ENCODE data around the gene NEU2. TPM values are rescaled to one million over a fixed set of nuclear protein-coding genes. Genes with fewer than 3 reads are reported as not detected.

NEU2 gene
- total RNA-seq, 2 donors from 2014 or later = not detected

DNA sequence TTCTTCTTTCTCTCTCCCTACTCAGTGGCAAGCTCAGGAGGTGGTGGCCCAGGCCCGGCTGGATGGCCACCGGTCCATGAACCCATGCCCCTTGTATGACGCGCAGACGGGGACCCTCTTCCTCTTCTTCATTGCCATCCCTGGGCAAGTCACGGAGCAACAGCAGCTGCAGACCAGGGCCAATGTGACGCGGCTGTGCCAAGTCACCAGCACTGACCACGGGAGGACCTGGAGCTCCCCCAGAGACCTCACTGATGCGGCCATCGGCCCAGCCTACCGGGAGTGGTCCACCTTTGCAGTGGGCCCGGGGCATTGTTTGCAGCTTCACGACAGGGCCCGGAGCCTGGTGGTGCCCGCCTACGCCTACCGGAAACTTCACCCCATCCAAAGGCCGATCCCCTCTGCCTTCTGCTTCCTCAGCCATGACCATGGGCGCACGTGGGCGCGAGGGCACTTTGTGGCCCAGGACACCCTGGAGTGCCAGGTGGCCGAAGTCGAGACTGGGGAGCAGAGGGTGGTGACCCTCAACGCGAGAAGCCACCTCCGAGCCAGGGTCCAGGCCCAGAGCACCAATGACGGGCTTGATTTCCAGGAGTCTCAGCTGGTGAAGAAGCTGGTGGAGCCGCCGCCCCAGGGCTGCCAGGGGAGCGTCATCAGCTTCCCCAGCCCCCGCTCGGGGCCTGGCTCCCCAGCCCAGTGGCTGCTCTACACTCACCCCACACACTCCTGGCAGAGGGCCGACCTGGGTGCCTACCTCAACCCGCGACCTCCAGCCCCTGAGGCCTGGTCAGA, 1.8 kb downstream of the NEU2 start:
- ATAC-seq = peak in 1 of 2 donors; percentile 43
- Mint-ChIP-seq H3K4me3 (no peak overlapping the region), H3K4me1 (ENCODE audit: low read depth in 2 of 2) (peaks cover 0 to 2% of the 10 kb centered on the region in 2 donors), H3K9me3 (no peaks in the 10 kb centered on the region), H3K27ac (no peak overlapping the region), H3K36me3 (no peaks in the 10 kb centered on the region), H3K27me3 (no peaks in the 10 kb centered on the region)
- no peak for DNase-seq (ENCODE audit: low spot score)

DNA sequence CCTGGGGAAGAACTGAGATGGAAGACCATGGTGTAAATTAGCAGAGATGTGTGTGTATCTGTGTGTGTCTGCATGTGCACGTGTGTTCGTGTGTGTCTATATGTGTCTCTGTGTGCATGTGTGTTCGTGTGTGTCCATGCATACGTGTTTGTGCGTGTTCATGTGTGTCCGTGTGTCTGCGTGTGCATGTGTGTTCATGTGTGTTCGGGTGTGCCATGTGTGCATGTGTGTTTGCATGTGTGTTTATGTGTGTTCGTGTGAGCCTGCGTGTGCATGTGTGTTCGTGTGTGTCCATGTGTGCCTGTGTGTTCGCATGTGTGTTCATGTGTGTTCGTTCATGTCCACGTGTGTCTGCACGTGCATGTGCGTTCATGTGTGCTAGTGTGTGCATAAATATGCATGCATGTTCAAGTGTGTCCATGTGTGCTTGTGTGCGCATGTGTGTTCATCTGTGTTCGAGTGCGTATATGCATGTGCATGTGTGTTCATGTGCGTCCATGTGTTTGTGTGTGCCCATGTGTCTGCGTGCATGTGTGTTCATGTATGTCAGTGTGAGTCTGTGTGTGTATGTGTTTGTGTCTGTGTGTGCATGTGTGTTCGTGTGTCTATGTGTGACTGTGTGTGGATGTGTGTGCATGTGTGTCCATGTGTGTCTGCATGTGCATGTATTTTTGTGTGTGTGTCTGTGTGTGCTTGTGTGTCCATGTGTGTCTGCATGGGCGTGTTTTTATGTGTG, 3.1 kb downstream of the NEU2 start:
- Mint-ChIP-seq H3K27me3 (peaks cover 0 to 6% of the 10 kb centered on the region in 2 donors), H3K9me3 (no peaks in the 10 kb centered on the region), H3K36me3 (no peaks in the 10 kb centered on the region), H3K4me1 (ENCODE audit: low read depth in 2 of 2) (no peaks in the 10 kb centered on the region), H3K27ac (no peak overlapping the region), H3K4me3 (no peak overlapping the region)
- ATAC-seq (no peak), DNase-seq (ENCODE audit: low spot score) (no peak)

- H3K27ac Mint-ChIP-seq = no peak overlapping the region
- DNase-seq (ENCODE audit: low spot score) = no peak
- no peak for ATAC-seq
- H3K36me3 Mint-ChIP-seq = no peaks in the 10 kb centered on the region
- H3K27me3 Mint-ChIP-seq = peaks cover 0 to 9% of the 10 kb centered on the region in 2 donors
- H3K4me3 Mint-ChIP-seq = no peak overlapping the region
- H3K9me3 Mint-ChIP-seq = no peaks in the 10 kb centered on the region
- no peaks in the 10 kb centered on the region for H3K4me1 Mint-ChIP-seq (ENCODE audit: low read depth in 2 of 2)
Observed at GRCh38 chr2:233036162-233036838, 3.8 kb downstream of the NEU2 start.

GRCh38 chr2:233037078-233037477, 4.6 kb downstream of the NEU2 start:
- Mint-ChIP-seq H3K27me3 (peaks cover 0 to 9% of the 10 kb centered on the region in 2 donors), H3K9me3 (no peaks in the 10 kb centered on the region), H3K4me3 (no peak overlapping the region), H3K4me1 (ENCODE audit: low read depth in 2 of 2) (no peaks in the 10 kb centered on the region), H3K36me3 (no peaks in the 10 kb centered on the region), H3K27ac (no peak overlapping the region)
- DNase-seq (ENCODE audit: low spot score) = no peak
- ATAC-seq = no peak

DNA sequence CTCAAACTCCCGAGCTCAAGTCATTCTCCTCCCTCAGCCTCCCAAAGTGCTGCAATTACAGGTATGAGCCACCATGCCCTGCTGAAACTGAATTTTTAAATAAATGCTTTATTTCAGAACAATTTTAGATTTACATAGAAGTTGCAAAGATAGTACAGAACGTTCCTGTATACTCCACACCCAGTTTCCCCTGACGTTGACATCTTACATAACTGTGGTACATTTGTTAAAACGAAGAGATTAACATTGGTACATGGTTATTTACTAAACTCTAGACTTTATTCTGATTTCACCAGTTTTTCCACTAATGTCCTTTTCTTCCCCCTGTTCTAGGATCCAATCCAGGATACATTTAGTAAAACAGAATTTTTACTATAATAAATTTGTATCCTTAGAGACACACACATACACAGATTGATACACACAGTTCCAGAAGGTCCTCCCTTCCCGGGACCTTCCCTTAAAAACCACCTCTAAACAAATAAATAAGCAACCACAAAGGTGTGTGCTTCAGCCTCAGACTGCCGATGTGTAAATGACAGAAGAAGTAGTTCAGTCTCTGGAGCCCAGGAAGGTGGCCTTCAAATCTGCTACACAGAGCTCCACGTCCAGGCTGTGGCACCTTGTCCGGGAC, 6.9 kb downstream of the NEU2 start:
- H3K27ac Mint-ChIP-seq = no peak overlapping the region
- H3K36me3 Mint-ChIP-seq = no peaks in the 10 kb centered on the region
- DNase-seq (ENCODE audit: low spot score) = no peak
- no peaks in the 10 kb centered on the region for H3K9me3 Mint-ChIP-seq
- no peak overlapping the region for H3K4me3 Mint-ChIP-seq
- H3K27me3 Mint-ChIP-seq = peaks cover 0 to 9% of the 10 kb centered on the region in 2 donors
- H3K4me1 Mint-ChIP-seq (ENCODE audit: low read depth in 2 of 2) = no peaks in the 10 kb centered on the region
- ATAC-seq = no peak

DNA sequence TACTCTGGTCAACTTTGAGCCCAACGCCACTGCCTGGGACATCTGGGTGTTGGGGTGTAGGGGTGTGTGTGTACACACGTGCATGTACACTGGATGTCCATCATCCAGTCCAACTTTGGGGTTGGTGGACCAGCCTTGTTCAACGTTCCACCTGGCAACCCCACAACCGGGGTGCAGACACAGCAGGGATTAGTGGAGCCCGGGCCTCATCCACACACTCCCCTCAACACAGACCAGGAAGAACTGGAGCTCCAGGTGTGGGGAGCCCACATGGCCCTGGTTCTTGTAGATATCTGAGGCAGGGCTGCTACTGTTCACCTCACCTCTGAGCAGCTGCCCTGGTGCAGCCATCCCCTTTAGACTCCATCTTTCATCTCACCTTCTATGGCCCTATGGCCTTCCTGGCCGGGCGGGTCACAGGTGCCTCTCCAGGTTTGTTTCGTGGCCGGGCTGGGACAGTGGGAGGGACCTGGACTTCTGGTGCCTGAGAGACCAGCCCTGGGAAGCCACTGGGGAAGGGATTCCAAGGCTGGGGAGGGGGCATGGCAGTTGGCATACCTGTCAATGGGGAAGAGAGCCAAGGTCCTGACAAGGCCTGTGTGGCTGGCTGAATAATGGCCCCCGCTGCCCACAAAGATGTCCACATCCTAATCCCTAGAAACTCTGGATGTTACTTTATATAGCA, 7.5 kb downstream of the NEU2 start:
- Mint-ChIP-seq H3K4me1 (ENCODE audit: low read depth in 2 of 2) (no peaks in the 10 kb centered on the region), H3K27me3 (peaks cover 0 to 9% of the 10 kb centered on the region in 2 donors), H3K27ac (no peak overlapping the region), H3K36me3 (no peaks in the 10 kb centered on the region), H3K4me3 (no peak overlapping the region), H3K9me3 (no peaks in the 10 kb centered on the region)
- ATAC-seq (peak in 1 of 2 donors; percentile 37), DNase-seq (ENCODE audit: low spot score) (no peak)

GRCh38 chr2:233040571-233040970, 8.1 kb downstream of the NEU2 start:
- peaks cover 0 to 9% of the 10 kb centered on the region in 2 donors for H3K27me3 Mint-ChIP-seq
- no peak for ATAC-seq
- H3K9me3 Mint-ChIP-seq = no peaks in the 10 kb centered on the region
- no peak overlapping the region for H3K4me3 Mint-ChIP-seq
- H3K36me3 Mint-ChIP-seq = no peaks in the 10 kb centered on the region
- H3K4me1 Mint-ChIP-seq (ENCODE audit: low read depth in 2 of 2) = no peaks in the 10 kb centered on the region
- no peak for DNase-seq (ENCODE audit: low spot score)
- no peak overlapping the region for H3K27ac Mint-ChIP-seq

DNA sequence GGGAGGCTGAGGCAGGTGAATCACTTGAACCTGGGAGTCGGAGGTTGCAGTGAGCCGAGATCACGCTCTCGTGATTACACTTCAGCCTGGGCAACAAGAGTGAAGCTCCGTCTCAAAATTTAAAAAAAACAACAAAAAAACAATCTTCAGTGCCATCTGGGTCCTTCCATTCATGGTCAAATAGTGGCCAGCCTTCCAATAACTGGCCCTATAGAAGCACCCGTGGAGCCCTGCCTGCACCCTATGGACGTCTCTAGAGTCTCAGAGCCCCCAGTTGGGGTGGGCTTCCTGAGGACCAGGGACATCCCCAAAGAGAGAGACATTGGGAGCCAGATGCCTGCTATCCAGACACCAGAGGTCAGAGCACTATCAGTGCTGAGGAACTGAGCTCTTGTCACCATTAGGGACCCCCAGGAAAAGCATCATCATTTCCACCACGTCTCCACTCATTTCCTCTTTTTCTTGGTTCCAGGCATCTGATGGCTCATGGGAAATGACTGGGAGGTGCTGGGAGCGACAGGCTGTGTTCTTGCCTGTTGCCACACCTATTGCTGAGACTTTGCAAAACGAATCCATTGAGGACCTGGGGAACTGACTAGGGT, 9.4 kb downstream of the NEU2 start:
- Mint-ChIP-seq H3K4me3 (no peak overlapping the region), H3K9me3 (no peaks in the 10 kb centered on the region), H3K27me3 (peaks cover 0 to 9% of the 10 kb centered on the region in 2 donors), H3K4me1 (ENCODE audit: low read depth in 2 of 2) (no peaks in the 10 kb centered on the region), H3K36me3 (no peaks in the 10 kb centered on the region), H3K27ac (no peak overlapping the region)
- ATAC-seq = no peak
- DNase-seq (ENCODE audit: low spot score) = no peak

DNA sequence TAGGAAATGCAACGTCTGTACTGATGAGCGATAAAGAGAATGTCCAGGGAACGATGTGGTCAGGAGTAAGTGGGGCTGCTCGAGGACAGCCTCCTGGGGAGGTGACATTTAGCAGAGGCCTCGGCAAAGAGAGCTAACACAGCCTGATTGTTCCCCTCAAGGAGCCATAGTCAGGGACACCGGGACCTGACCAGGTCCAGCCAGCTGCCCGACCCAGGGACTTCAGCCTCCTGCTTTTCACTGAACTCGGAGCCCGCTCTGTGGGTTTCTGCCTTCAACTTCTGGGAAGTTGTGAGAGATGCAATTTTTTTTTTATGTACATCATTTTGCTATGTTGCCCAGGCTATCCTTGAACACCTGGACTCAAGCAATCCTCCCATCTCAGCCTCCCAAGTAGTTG, 10.1 kb downstream of the NEU2 start:
- ATAC-seq = no peak
- peaks cover 3 to 4% of the 10 kb centered on the region in 2 donors for H3K4me1 Mint-ChIP-seq (ENCODE audit: low read depth in 2 of 2)
- peaks cover 3 to 9% of the 10 kb centered on the region in 2 donors for H3K27me3 Mint-ChIP-seq
- no peak for DNase-seq (ENCODE audit: low spot score)
- H3K36me3 Mint-ChIP-seq = no peaks in the 10 kb centered on the region
- no peak overlapping the region for H3K4me3 Mint-ChIP-seq
- no peak overlapping the region for H3K27ac Mint-ChIP-seq
- no peaks in the 10 kb centered on the region for H3K9me3 Mint-ChIP-seq

DNA sequence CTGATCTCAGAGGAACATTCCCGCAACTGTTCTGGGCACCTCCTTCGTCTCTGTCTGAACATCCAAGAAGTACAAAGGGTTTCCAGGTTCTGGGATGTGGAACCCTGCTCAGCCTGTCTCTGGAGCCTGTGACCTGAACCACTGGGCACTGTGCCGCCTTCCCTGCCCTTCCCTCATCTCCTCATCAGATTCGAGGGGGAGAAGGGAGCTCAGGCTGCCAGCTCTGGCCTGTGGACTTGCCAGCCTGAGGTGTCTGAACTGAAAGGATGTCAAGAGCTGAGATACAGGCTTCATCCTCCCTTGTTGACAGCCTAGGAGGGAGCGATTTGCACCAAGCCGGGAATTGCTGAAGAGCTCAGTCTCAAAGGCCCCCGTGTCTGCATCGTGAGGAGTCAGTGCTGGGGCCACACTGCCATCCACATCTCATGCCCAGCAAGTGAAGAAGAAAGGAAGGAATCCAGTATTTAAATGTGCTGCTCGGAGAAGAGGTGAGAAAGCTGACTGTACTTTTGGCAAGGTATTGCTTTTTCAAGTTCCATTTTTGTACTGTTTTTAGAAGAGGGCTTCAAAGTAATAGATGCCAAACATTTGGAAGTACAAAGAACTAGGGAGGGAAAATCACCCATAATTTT, 12.6 kb downstream of the NEU2 start:
- Mint-ChIP-seq H3K36me3 (no peaks in the 10 kb centered on the region), H3K9me3 (no peaks in the 10 kb centered on the region), H3K4me3 (no peak overlapping the region), H3K4me1 (ENCODE audit: low read depth in 2 of 2) (peaks cover 20 to 23% of the 10 kb centered on the region in 2 donors), H3K27me3 (peaks cover 3 to 8% of the 10 kb centered on the region in 2 donors), H3K27ac (no peak overlapping the region)
- no peak for DNase-seq (ENCODE audit: low spot score)
- ATAC-seq = no peak

GRCh38 chr2:233047206-233047605, 14.7 kb downstream of the NEU2 start:
- Mint-ChIP-seq H3K36me3 (no peaks in the 10 kb centered on the region), H3K4me1 (ENCODE audit: low read depth in 2 of 2) (peaks cover 20 to 24% of the 10 kb centered on the region in 2 donors), H3K27me3 (peaks cover 0 to 3% of the 10 kb centered on the region in 2 donors), H3K4me3 (no peak overlapping the region), H3K27ac (peak overlapping the region in 1 of 2 donors; percentile 15), H3K9me3 (no peaks in the 10 kb centered on the region)
- DNase-seq (ENCODE audit: low spot score) = no peak
- no peak for ATAC-seq

DNA sequence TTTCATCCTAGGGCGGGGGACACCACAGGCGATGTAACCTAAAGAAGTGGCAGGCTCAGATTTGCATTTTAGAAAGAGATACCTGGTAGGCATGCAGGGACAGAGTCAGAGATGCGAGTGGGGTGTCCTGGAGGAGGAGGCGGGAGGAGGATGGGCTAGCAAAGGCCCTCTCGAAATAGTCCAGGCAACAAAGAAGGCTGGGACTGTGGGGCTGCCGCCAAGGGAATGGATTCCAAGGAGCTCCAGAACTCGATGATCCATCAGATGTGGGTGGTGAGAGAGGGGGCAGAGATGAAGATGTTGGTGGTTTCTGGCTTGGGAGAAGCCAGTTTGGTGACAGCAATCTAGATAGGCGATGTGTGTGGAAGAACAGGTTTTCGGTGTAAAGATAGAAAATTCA, 15.2 kb downstream of the NEU2 start:
- Mint-ChIP-seq H3K4me1 (ENCODE audit: low read depth in 2 of 2) (peaks cover 20 to 24% of the 10 kb centered on the region in 2 donors), H3K4me3 (no peak overlapping the region), H3K9me3 (no peaks in the 10 kb centered on the region), H3K27me3 (peaks cover 0 to 3% of the 10 kb centered on the region in 2 donors), H3K36me3 (no peaks in the 10 kb centered on the region), H3K27ac (peak overlapping the region in 1 of 2 donors; percentile 15)
- no peak for ATAC-seq
- no peak for DNase-seq (ENCODE audit: low spot score)
